Fibroblast of villous mesenchyme (primary cell): ENCODE results near the gene RAPGEF1. TPM values are rescaled to one million over a fixed set of nuclear protein-coding genes. Genes with fewer than 3 reads are reported as not detected.

Experiments used
- DNase-seq: peaks from one replicate; pipeline ENCODE4 v3.0.0-alpha.2; 2010; ENCODE audit warnings: low read depth
- H3K4me3 ChIP-seq: 2 replicates; pipeline ENCODE4 v1.5.1; 2011; ENCODE audit warnings: low read depth, mild to moderate bottlenecking, low read length
- CTCF ChIP-seq: IDR thresholded peaks from 2 replicates; pipeline ENCODE4 v1.5.1; 2012; ENCODE audit warnings: low read depth, mild to moderate bottlenecking, low read length; ENCODE audit not compliant: insufficient read depth
- total RNA-seq: library from RNA; depleted of rRNA; stranded (reverse); fragments of >200 nt; gene quantifications from 2 replicates; pipeline ENCODE4 v1.2.3, GENCODE V29; 2012

Gene RAPGEF1
- total RNA-seq, 1 donor = 22.9 TPM

- no peak for DNase-seq
- TF ChIP-seq CTCF = no peak
- no peak overlapping the region for H3K4me3 ChIP-seq
These were observed 66.8 kb downstream of the RAPGEF1 start for GRCh38 chr9:131673068-131673467.

DNA sequence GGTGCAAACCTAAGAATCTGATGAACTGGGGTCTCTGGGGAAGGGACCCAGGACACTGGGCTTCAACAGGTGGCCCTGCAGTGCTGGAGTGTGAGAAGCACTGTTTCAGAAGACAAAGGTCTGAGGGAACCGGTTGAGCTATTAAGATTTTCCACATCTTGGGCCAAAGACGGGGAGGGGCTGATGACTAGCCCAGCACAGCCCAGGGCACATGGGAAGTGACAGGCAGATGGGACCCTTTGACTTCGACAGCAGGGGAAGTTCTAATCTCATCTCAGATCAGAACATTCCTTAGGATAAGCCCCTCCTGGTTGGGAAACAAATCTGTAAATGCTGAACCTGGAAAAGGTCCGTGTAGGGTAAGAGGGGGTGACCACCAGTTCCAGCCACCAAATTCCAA is 67.4 kb downstream of the RAPGEF1 start:
- TF ChIP-seq CTCF = no peak
- no peak for DNase-seq
- H3K4me3 ChIP-seq = no peak overlapping the region

GRCh38 chr9:131671133-131671520 is 68.7 kb downstream of the RAPGEF1 start:
- no peak for TF ChIP-seq CTCF
- no peak overlapping the region for H3K4me3 ChIP-seq
- DNase-seq = no peak

DNA sequence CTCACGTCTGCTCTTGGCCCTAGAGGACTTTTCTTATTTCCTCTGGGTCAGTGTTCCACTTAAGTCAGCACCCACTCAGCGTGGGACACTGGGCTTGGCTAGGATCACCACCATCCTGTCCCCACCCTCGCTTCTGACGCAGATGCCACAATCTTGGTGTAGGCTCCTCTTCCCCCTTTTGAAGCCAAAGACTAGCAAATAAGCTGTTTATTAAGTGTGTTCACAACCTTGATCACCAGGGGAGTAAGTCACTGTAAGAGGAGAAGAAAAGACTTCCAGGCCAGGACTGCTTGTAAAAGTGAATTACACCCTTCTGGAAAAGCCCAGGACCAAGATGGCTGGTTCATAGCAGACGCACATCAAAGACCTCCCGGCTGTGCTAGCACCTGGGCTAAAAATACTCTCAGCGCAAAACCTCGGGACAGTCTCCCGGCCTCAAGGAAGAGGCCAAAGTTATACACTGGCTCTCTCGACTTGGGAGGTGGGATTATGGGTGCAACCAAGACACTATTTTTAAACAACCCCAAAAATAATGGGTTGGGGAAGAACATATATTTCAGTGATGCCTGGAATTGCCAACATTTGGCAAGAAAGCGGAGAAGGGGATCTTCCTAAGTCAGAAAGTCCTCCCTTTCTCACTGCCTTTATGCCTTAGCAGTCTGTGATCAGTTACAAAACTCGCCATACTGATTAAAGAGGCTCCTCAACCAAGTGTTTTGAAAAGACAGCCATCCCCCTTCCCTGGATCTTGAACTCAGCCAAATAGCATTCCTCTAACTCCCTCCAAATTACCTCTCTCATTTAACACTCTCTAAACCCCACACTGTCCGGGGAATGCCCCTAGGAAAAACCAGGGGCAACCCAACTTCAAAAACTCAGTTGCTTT is 69.4 kb downstream of the RAPGEF1 start:
- DNase-seq = no peak
- TF ChIP-seq CTCF = no peak
- H3K4me3 ChIP-seq = no peak overlapping the region

DNA sequence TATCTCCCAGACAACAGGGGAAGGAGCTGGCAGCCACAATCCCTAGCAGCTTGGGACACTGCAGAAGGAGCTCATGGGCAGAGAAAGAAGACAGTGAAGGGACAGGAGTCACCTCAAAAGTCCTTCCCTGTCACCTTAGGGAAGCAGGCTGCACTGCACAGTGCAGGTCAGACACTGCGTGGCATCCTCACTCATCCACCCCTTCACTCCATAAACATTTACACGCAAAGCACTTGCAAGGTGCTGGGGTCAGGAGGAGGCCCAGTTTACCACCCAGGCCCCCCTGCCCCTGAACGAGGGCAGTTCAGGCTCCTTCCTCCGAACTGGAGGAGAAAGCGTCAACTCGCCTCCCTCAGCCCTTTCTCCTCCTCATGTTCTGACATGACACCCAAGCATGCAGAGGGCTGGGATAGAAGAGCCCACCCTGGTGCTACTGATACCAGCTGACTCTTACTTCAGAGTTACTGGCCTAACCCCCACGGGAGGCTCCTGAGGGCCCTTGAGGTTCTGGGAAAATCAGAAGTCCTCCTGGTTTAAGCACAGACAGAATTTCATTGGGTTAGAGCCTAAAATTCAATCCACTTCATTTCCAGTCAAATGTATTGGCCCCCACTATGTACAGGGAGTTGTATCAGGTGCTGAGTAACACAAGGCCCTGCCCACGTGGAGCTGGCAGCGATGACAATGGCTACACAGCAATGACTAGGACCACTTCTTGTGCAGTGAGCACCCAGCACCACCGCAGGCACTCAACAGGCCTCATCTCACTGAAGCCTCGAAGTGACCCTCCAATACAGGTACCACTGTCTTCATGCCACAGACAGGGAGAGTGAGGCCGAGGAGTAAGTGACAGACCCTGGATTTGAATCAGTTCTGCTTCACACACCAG is 70.4 kb downstream of the RAPGEF1 start:
- no peak for TF ChIP-seq CTCF
- no peak for DNase-seq
- no peak overlapping the region for H3K4me3 ChIP-seq

GRCh38 chr9:131668439-131669268 is 71.2 kb downstream of the RAPGEF1 start:
- peak; percentile 61 for DNase-seq
- TF ChIP-seq CTCF = no peak
- H3K4me3 ChIP-seq = no peak overlapping the region
